ENCODE measurements around the gene COBL. TPM values are rescaled to one million over a fixed set of nuclear protein-coding genes. Genes with fewer than 3 reads are reported as not detected.

Gene COBL
- total RNA-seq, 4 donors from 2014 or later: 62.4 to 114 (median 72.2) TPM

- TF ChIP-seq POLR2A (IDR thresholded peaks at IDR 0.05) (no peak), EP300 (IDR thresholded peaks at IDR 0.05; ENCODE audit: low read depth) (no peak), POLR2AphosphoS5 (IDR thresholded peaks at IDR 0.05) (no peak), CTCF (IDR thresholded peaks at IDR 0.05) (no peak)
- 83 to 100% methylated on average over 2 to 22 of the region's 22 CpGs for WGBS, 2 donors (ENCODE audit: low coverage in 1 of 2)
- no peaks in the 10 kb centered on the region for H3K36me3 ChIP-seq
- no peak for DNase-seq
- H3K27ac ChIP-seq: no peak overlapping the region
- H3K4me3 ChIP-seq: no peak overlapping the region
- intact Hi-C loops (cut with DNase I; ENCODE audit: low total_unique reads): no loop called here
- no peaks in the 10 kb centered on the region for H3K4me1 ChIP-seq
- no peaks in the 10 kb centered on the region for H3K9me3 ChIP-seq
- in situ Hi-C loops (cut with MboI; ENCODE audit: low pct_ligation_motif_present in 1 of 4, low pct_unique_long_range_greater_than_20kb in 1 of 4, low sequenced_read_pairs in 3 of 4): loop anchor here in 1 of 4 donors (25.0 kb wide), 1 partner anchor 593 kb away; the partner anchor contains the start of gene FIGNL1
- no peaks in the 10 kb centered on the region for H3K27me3 ChIP-seq
These were observed 261.4 kb downstream of the COBL start for GRCh38 chr7:51055039-51055840.

DNA sequence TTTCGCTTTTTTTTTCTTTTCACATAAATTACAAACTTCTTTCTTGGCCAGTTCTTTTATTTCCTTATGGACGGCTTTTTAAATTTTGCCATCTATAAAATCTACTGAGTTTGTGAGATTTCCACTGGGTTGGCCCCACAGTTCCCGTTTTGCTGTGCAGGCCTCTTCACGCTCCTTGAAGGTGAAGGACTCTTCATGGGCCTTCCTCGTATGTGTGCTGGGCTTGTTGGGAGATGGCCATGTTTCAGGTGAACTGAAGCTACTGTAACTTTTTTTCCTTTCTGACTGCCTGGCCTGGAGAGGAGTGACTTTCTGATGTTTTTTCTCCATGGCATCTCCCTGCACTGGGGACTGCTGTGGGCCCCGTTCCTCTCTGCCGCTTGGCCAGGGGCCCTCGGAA lies 262.4 kb downstream of the COBL start:
- intact Hi-C loops (cut with DNase I; ENCODE audit: low total_unique reads): no loop called here

DNA sequence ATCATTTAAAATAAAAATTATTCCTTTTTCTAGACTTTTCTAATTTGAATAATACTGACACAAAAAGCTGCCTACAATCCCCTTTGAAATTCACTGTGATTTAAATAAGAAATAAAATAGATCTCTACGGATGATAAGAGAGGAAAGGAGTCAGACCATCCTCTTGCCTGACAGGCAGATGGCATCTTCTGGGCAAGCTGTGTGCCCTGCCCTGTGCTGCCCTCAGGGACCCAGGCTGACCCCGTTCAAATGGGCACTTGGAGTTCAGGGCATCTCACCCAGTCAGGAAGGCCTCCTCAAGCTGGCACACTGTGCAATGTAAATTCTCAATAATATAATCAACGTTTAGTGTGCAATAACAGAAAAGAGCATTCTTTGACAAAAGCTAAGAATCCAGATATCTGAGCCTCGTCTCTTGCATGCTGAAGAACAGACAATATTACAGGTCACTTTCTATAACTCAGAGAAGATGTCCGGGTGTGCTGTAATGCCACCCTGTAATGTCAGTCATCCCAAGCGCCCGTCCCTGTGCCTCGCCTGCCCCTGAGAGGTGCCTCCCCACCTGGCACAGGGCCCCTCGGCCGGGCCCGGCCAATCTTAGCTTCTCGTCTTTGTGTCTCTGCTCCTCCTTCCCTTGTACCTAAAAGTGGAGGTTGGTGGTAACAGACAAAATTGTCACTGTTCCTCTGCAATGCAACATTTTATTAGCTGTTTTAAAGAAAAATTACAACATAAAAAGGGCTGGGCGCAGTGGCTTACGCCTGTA lies 263.3 kb downstream of the COBL start:
- H3K36me3 ChIP-seq: no peaks in the 10 kb centered on the region
- H3K4me3 ChIP-seq: no peak overlapping the region
- in situ Hi-C loops (cut with MboI; ENCODE audit: low pct_ligation_motif_present in 1 of 4, low pct_unique_long_range_greater_than_20kb in 1 of 4, low sequenced_read_pairs in 3 of 4) (loop anchor here in 1 of 4 donors (25.0 kb wide), 1 partner anchor 591 kb away; the partner anchor contains the start of gene FIGNL1), intact Hi-C loops (cut with DNase I; ENCODE audit: low total_unique reads) (no loop called here)
- H3K27me3 ChIP-seq: no peaks in the 10 kb centered on the region
- H3K4me1 ChIP-seq: no peaks in the 10 kb centered on the region
- WGBS, 2 donors (ENCODE audit: low coverage in 1 of 2): 58 to 91% methylated on average over 2 to 14 of the region's 14 CpGs
- H3K27ac ChIP-seq: no peak overlapping the region
- no peak for DNase-seq
- no peak for TF ChIP-seq POLR2A (IDR thresholded peaks at IDR 0.05)
- no peak for TF ChIP-seq CTCF (IDR thresholded peaks at IDR 0.05)
- no peak for TF ChIP-seq POLR2AphosphoS5 (IDR thresholded peaks at IDR 0.05)
- no peak for TF ChIP-seq EP300 (IDR thresholded peaks at IDR 0.05; ENCODE audit: low read depth)
- no peaks in the 10 kb centered on the region for H3K9me3 ChIP-seq

More for the DNA sequence above, 262.4 kb downstream of the COBL start:
- no peak overlapping the region for H3K27ac ChIP-seq
- no peaks in the 10 kb centered on the region for H3K36me3 ChIP-seq
- H3K27me3 ChIP-seq: no peaks in the 10 kb centered on the region
- no peak for DNase-seq
- no peak overlapping the region for H3K4me3 ChIP-seq
- TF ChIP-seq POLR2A (IDR thresholded peaks at IDR 0.05): no peak
- no peak for TF ChIP-seq EP300 (IDR thresholded peaks at IDR 0.05; ENCODE audit: low read depth)
- no peak for TF ChIP-seq CTCF (IDR thresholded peaks at IDR 0.05)
- WGBS, 2 donors (ENCODE audit: low coverage in 1 of 2): 84 to 88% methylated on average over 5 to 8 of the region's 8 CpGs
- H3K4me1 ChIP-seq: no peaks in the 10 kb centered on the region
- H3K9me3 ChIP-seq: no peaks in the 10 kb centered on the region
- in situ Hi-C loops (cut with MboI; ENCODE audit: low pct_ligation_motif_present in 1 of 4, low pct_unique_long_range_greater_than_20kb in 1 of 4, low sequenced_read_pairs in 3 of 4): loop anchor here in 1 of 4 donors (25.0 kb wide), 1 partner anchor 592 kb away; the partner anchor contains the start of gene FIGNL1

- Histone ChIP-seq H3K4me1 (no peaks in the 10 kb centered on the region), H3K27ac (no peak overlapping the region), H3K36me3 (no peaks in the 10 kb centered on the region), H3K4me3 (no peak overlapping the region), H3K9me3 (no peaks in the 10 kb centered on the region), H3K27me3 (no peaks in the 10 kb centered on the region)
- DNase-seq: no peak
- TF ChIP-seq POLR2AphosphoS5 (IDR thresholded peaks at IDR 0.05) (no peak), POLR2A (IDR thresholded peaks at IDR 0.05) (no peak), CTCF (IDR thresholded peaks at IDR 0.05) (no peak), EP300 (IDR thresholded peaks at IDR 0.05; ENCODE audit: low read depth) (no peak)
- intact Hi-C loops (cut with DNase I; ENCODE audit: low total_unique reads) (no loop called here), in situ Hi-C loops (cut with MboI; ENCODE audit: low pct_ligation_motif_present in 1 of 4, low pct_unique_long_range_greater_than_20kb in 1 of 4, low sequenced_read_pairs in 3 of 4) (no loop called here)
- WGBS, 2 donors (ENCODE audit: low coverage in 1 of 2): 63 to 88% methylated on average over 1 to 5 of the region's 5 CpGs
These were observed 270.1 kb downstream of the COBL start for GRCh38 chr7:51046482-51046881.

Measured in transverse colon (tissue), 4 donors.